SK-N-SH (cell line): ENCODE results near the gene GRK5. TPM values are rescaled to one million over a fixed set of nuclear protein-coding genes. Genes with fewer than 3 reads are reported as not detected.

ENCODE experiments used
- CHD2 ChIP-seq: fragments of 150-350 bp; IDR thresholded peaks from 2 replicates; pipeline ENCODE4 v1.6.1; 2018; ENCODE audit warnings: low read length; ENCODE audit not compliant: partially characterized antibody
- EZH2phosphoT487 ChIP-seq: fragments of 200-600 bp; sonication (generic); IDR thresholded peaks from 2 replicates; pipeline ENCODE4 v1.6.1; 2017; ENCODE audit warnings: low read depth, mixed run types, mild to moderate bottlenecking, antibody characterized with exemption, moderate library complexity, borderline replicate concordance
- FOXJ3 ChIP-seq: sonication (generic); formaldehyde crosslinking; IDR thresholded peaks from 2 replicates; pipeline ENCODE4 v1.5.1; 2020; ENCODE audit warnings: mild to moderate bottlenecking, missing genetic modification reagents
- GABPA ChIP-seq: IDR thresholded peaks from 2 replicates; pipeline ENCODE4 v1.4.0; 2012; ENCODE audit warnings: low read depth, mild to moderate bottlenecking
- GATA2 ChIP-seq: sonication (generic); formaldehyde crosslinking; IDR thresholded peaks from 2 replicates; pipeline ENCODE4 v1.5.0; 2020; ENCODE audit warnings: mild to moderate bottlenecking, missing genetic modification reagents
- NFIC ChIP-seq: IDR thresholded peaks from 2 replicates; pipeline ENCODE4 v1.4.0; 2012; ENCODE audit warnings: borderline replicate concordance
- POLR2AphosphoS5 ChIP-seq: IDR thresholded peaks from 2 replicates; pipeline ENCODE4 v1.6.1; 2012; ENCODE audit warnings: low read depth, low read length
- RCOR1 ChIP-seq: fragments of 150-350 bp; IDR thresholded peaks from 2 replicates; pipeline ENCODE4 v1.6.1; 2017; ENCODE audit warnings: antibody characterized with exemption, low read length
- SIN3A ChIP-seq: IDR thresholded peaks from 2 replicates; pipeline ENCODE4 v1.6.1; 2012; ENCODE audit warnings: low read depth, mild to moderate bottlenecking, low read length, moderate library complexity, borderline replicate concordance
- TAF1 ChIP-seq: IDR thresholded peaks from 2 replicates; pipeline ENCODE4 v1.6.1; 2012; ENCODE audit warnings: low read depth, mild to moderate bottlenecking, low read length, moderate library complexity, borderline replicate concordance
- TCF12 ChIP-seq: IDR thresholded peaks from 2 replicates; pipeline ENCODE4 v1.4.0; 2012
- YY1 ChIP-seq: IDR thresholded peaks from 2 replicates; pipeline ENCODE4 v1.4.0; 2012; ENCODE audit warnings: low read depth, mild to moderate bottlenecking
- polyA plus RNA-seq, 3 experiments: library from polyadenylated mRNA; depleted of rRNA; stranded (reverse); fragments of >200 nt; gene quantifications; 2 replicates each; pipeline ENCODE4 v1.2.3, GENCODE V29; 2012
- TF ChIP-seq, protein P1 (sequence below): fragments of 150-350 bp; IDR thresholded peaks from 2 replicates; pipeline ENCODE4 v1.6.1; 2016; ENCODE audit warnings: mild to moderate bottlenecking, low read depth, low read length
- TF ChIP-seq, protein P2 (sequence below): IDR thresholded peaks from 2 replicates; pipeline ENCODE4; 2012
- TF ChIP-seq, protein P3 (sequence below): IDR thresholded peaks from 2 replicates; pipeline ENCODE4 v1.6.1; 2012; ENCODE audit warnings: mild to moderate bottlenecking, low read depth, low read length, moderate library complexity
- TF ChIP-seq, protein P4 (sequence below): IDR thresholded peaks from 2 replicates; pipeline ENCODE4 v1.4.0; 2012; ENCODE audit warnings: low read depth, borderline replicate concordance

Gene GRK5
- polyA plus RNA-seq, 1 of the 3 experiments (the other 2 are of a cell fraction): 12.1 TPM

DNA sequence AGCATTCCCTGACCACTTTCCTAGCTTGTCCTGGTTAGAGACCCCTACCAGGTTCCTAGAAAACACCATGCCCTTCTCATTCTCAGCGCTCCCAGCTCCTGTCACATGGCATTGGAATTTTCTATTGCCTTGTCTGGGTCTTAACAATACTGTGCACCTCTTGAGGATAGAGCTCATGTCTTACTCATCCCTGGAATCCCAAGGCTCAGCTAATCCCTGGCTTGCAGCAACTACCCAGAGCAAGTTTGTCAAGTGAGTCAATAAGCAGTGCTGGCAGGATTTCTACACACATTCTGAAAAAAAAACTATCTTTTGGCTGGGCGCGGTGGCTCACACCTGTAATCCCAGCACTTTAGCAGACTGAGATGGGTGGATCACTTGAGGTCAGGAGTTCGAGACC lies 17.0 kb upstream of the GRK5 start (continued):
- TF ChIP-seq, protein P1, sequence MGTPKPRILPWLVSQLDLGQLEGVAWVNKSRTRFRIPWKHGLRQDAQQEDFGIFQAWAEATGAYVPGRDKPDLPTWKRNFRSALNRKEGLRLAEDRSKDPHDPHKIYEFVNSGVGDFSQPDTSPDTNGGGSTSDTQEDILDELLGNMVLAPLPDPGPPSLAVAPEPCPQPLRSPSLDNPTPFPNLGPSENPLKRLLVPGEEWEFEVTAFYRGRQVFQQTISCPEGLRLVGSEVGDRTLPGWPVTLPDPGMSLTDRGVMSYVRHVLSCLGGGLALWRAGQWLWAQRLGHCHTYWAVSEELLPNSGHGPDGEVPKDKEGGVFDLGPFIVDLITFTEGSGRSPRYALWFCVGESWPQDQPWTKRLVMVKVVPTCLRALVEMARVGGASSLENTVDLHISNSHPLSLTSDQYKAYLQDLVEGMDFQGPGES: no peak
- TF ChIP-seq SIN3A (no peak), EZH2phosphoT487 (no peak), NFIC (peak; percentile 86), RCOR1 (no peak), FOXJ3 (CRISPR knock-in tag) (no peak), GABPA (no peak), TCF12 (peak; percentile 68; the same call in 1 of the 2 replicates), YY1 (no peak), CHD2 (no peak), GATA2 (no peak), TAF1 (no peak), POLR2AphosphoS5 (no peak)
- TF ChIP-seq, protein P2, sequence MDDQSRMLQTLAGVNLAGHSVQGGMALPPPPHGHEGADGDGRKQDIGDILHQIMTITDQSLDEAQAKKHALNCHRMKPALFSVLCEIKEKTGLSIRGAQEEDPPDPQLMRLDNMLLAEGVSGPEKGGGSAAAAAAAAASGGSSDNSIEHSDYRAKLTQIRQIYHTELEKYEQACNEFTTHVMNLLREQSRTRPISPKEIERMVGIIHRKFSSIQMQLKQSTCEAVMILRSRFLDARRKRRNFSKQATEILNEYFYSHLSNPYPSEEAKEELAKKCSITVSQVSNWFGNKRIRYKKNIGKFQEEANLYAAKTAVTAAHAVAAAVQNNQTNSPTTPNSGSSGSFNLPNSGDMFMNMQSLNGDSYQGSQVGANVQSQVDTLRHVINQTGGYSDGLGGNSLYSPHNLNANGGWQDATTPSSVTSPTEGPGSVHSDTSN: peak; percentile 13; the same call in 1 of the 2 replicates
- TF ChIP-seq, protein P3, sequence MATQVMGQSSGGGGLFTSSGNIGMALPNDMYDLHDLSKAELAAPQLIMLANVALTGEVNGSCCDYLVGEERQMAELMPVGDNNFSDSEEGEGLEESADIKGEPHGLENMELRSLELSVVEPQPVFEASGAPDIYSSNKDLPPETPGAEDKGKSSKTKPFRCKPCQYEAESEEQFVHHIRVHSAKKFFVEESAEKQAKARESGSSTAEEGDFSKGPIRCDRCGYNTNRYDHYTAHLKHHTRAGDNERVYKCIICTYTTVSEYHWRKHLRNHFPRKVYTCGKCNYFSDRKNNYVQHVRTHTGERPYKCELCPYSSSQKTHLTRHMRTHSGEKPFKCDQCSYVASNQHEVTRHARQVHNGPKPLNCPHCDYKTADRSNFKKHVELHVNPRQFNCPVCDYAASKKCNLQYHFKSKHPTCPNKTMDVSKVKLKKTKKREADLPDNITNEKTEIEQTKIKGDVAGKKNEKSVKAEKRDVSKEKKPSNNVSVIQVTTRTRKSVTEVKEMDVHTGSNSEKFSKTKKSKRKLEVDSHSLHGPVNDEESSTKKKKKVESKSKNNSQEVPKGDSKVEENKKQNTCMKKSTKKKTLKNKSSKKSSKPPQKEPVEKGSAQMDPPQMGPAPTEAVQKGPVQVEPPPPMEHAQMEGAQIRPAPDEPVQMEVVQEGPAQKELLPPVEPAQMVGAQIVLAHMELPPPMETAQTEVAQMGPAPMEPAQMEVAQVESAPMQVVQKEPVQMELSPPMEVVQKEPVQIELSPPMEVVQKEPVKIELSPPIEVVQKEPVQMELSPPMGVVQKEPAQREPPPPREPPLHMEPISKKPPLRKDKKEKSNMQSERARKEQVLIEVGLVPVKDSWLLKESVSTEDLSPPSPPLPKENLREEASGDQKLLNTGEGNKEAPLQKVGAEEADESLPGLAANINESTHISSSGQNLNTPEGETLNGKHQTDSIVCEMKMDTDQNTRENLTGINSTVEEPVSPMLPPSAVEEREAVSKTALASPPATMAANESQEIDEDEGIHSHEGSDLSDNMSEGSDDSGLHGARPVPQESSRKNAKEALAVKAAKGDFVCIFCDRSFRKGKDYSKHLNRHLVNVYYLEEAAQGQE: 0 out of 2 replicates have a peak, but pooled peaks have one; percentile 11
- TF ChIP-seq, protein P4, sequence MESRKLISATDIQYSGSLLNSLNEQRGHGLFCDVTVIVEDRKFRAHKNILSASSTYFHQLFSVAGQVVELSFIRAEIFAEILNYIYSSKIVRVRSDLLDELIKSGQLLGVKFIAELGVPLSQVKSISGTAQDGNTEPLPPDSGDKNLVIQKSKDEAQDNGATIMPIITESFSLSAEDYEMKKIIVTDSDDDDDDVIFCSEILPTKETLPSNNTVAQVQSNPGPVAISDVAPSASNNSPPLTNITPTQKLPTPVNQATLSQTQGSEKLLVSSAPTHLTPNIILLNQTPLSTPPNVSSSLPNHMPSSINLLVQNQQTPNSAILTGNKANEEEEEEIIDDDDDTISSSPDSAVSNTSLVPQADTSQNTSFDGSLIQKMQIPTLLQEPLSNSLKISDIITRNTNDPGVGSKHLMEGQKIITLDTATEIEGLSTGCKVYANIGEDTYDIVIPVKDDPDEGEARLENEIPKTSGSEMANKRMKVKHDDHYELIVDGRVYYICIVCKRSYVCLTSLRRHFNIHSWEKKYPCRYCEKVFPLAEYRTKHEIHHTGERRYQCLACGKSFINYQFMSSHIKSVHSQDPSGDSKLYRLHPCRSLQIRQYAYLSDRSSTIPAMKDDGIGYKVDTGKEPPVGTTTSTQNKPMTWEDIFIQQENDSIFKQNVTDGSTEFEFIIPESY: no peak
